A549 (cell line): Measurements from ENCODE around the gene EML4. TPM values are rescaled to one million over a fixed set of nuclear protein-coding genes. Genes with fewer than 3 reads are reported as not detected.

ENCODE experiments used
- ATAC-seq, 2 experiments: fragments of 200-7000 bp in 1 of 2; fragments of >200 bp in 1 of 2; cut with Nextera tagmentation in 1 of 2; cut with Tn5 transposase in 1 of 2; 3 replicates each; pipeline versions ENCODE4 v1.8.0 to v1.9.1; 2018 to 2020; ENCODE audit warnings: mild to moderate bottlenecking in 1 of 2, moderate library complexity in 1 of 2
- CTCF ChIA-PET: fragments of 300-600 bp; sonication (Branson Sonifier 250); formaldehyde crosslinking; extraction: SDS; loops from one replicate; lab custom pipeline; 2021; ENCODE audit warnings: antibody characterized with exemption, inconsistent platforms; lab: Yijun Ruan, JAX
- POLR2A ChIA-PET: fragments of 350-600 bp; formaldehyde crosslinking; extraction: SDS; loops from one replicate; lab custom pipeline; 2021; ENCODE audit warnings: antibody characterized with exemption, inconsistent platforms; lab: Yijun Ruan, JAX
- DNase-seq, 2 experiments: peaks; one replicate each; pipeline versions ENCODE4 v3.0.0 to v3.0.0-alpha.2; 2011 to 2016; ENCODE audit warnings: low read depth in 1 of 2, low spot score in 1 of 2
- FAIRE-seq: peaks from 2 replicates; lab custom pipeline; 2011; peaks lifted over from hg19 to GRCh38; lab: Jason Lieb, UNC
- H3K27ac ChIP-seq, 2 experiments: fragments of >200 bp; sonication (Bioruptor Twin); formaldehyde crosslinking; 3 replicates each; pipeline ENCODE4 v1.5.1; 2016 to 2017
- H3K4me1 ChIP-seq: fragments of >200 bp; sonication (Bioruptor Twin); formaldehyde crosslinking; 3 replicates; pipeline ENCODE4 v1.6.1; 2016
- H3K4me2 ChIP-seq: fragments of >200 bp; sonication (Bioruptor Twin); formaldehyde crosslinking; 3 replicates; pipeline ENCODE4 v1.6.1; 2016
- H3K4me3 ChIP-seq: fragments of >200 bp; sonication (Bioruptor Twin); formaldehyde crosslinking; 3 replicates; pipeline ENCODE4 v1.5.1; 2016
- H3K9me3 ChIP-seq: fragments of >200 bp; sonication (Bioruptor Twin); formaldehyde crosslinking; 3 replicates; pipeline ENCODE4 v1.6.1; 2016
- ATOH8 ChIP-seq: fragments of 250-450 bp; sonication (Bioruptor Pico); IDR thresholded peaks from 2 replicates; pipeline ENCODE4 v1.5.0; 2020; ENCODE audit warnings: low read depth, mild to moderate bottlenecking, moderate library complexity
- CBX2 ChIP-seq: fragments of 200-600 bp; sonication (generic); IDR thresholded peaks from 2 replicates; pipeline ENCODE4 v1.6.1; 2016; ENCODE audit warnings: low read depth, mild to moderate bottlenecking, borderline replicate concordance
- CBX8 ChIP-seq: fragments of 200-600 bp; sonication (generic); IDR thresholded peaks from 2 replicates; pipeline ENCODE4 v1.6.1; 2016
- CHD4 ChIP-seq: fragments of 200-600 bp; sonication (generic); IDR thresholded peaks from 2 replicates; pipeline ENCODE4 v1.6.1; 2016; ENCODE audit warnings: antibody characterized with exemption, mild to moderate bottlenecking, borderline replicate concordance
- EHMT2 ChIP-seq: fragments of 200-600 bp; sonication (generic); IDR thresholded peaks from 2 replicates; pipeline ENCODE4 v1.6.1; 2016; ENCODE audit warnings: antibody characterized with exemption, low read depth, mild to moderate bottlenecking, moderate library complexity
- FOSL2 ChIP-seq, 2 experiments: fragments of 450-650 bp in 1 of 2; fragments of >200 bp in 1 of 2; sonication (Bioruptor Twin) in 1 of 2; formaldehyde crosslinking; IDR thresholded peaks; 2 replicates each; pipeline versions ENCODE4 v1.5.0 to v1.6.1; 2016 to 2020; ENCODE audit warnings: mild to moderate bottlenecking in 1 of 2, moderate library complexity in 1 of 2
- HDAC2 ChIP-seq: fragments of 200-600 bp; sonication (generic); IDR thresholded peaks from 2 replicates; pipeline ENCODE4 v1.6.1; 2016
- HEYL ChIP-seq: fragments of 250-450 bp; sonication (Bioruptor Pico); IDR thresholded peaks from 2 replicates; pipeline ENCODE4 v1.8.0; 2021; ENCODE audit warnings: mild to moderate bottlenecking, moderate library complexity
- HOXB13 ChIP-seq: fragments of 250-450 bp; sonication (Bioruptor Pico); IDR thresholded peaks from 2 replicates; pipeline ENCODE4 v1.5.0; 2020; ENCODE audit warnings: low read depth, mild to moderate bottlenecking, moderate library complexity
- JUN ChIP-seq, 2 experiments: fragments of >200 bp; sonication (Bioruptor Twin); formaldehyde crosslinking; IDR thresholded peaks; 2 replicates in 1 of 2; 3 replicates in 1 of 2; pipeline ENCODE4 v1.6.1; 2016 to 2017
- JUNB ChIP-seq: fragments of >200 bp; sonication (Bioruptor Twin); formaldehyde crosslinking; IDR thresholded peaks from 2 replicates; pipeline ENCODE4 v1.6.1; 2016
- KDM5A ChIP-seq: fragments of 200-600 bp; sonication (generic); IDR thresholded peaks from 2 replicates; pipeline ENCODE4 v1.6.1; 2016; ENCODE audit warnings: antibody characterized with exemption, mild to moderate bottlenecking
- MAFK ChIP-seq: fragments of 450-650 bp; IDR thresholded peaks from 2 replicates; pipeline ENCODE4 v1.6.1; 2014; ENCODE audit not compliant: partially characterized antibody
- NPAS2 ChIP-seq: fragments of 250-450 bp; sonication (Bioruptor Pico); IDR thresholded peaks from 2 replicates; pipeline ENCODE4 v1.8.0; 2022; ENCODE audit warnings: mild to moderate bottlenecking, moderate library complexity, borderline replicate concordance
- PBX3 ChIP-seq: IDR thresholded peaks from 2 replicates; pipeline ENCODE4 v1.6.1; 2012
- POLR2AphosphoS2 ChIP-seq: conservative IDR thresholded peaks from 2 replicates; pipeline ENCODE4 v1.6.1; 2012; ENCODE audit warnings: low read length, improper control_type of control experiment, inconsistent platforms
- RFX5 ChIP-seq: fragments of 450-650 bp; IDR thresholded peaks from 2 replicates; pipeline ENCODE4 v1.7.1; 2014; ENCODE audit warnings: antibody characterized with exemption, mild to moderate bottlenecking, moderate library complexity
- SREBF2 ChIP-seq: fragments of 450-650 bp; IDR thresholded peaks from 2 replicates; pipeline ENCODE4 v1.6.1; 2014; ENCODE audit warnings: mild to moderate bottlenecking, moderate library complexity
- TFCP2L1 ChIP-seq: fragments of 250-450 bp; sonication (Bioruptor Pico); IDR thresholded peaks from 2 replicates; pipeline ENCODE4 v1.5.0; 2021; ENCODE audit warnings: mild to moderate bottlenecking
- USF2 ChIP-seq: fragments of 450-650 bp; IDR thresholded peaks from 2 replicates; pipeline ENCODE4 v1.6.1; 2014; ENCODE audit warnings: antibody characterized with exemption
- ZNF302 ChIP-seq: fragments of 250-450 bp; sonication (Bioruptor Pico); IDR thresholded peaks from 2 replicates; pipeline ENCODE4 v1.9.0; 2021; ENCODE audit warnings: inconsistent platforms, mild to moderate bottlenecking, moderate library complexity
- ZSCAN20 ChIP-seq: fragments of 250-450 bp; sonication (Bioruptor Pico); IDR thresholded peaks from 2 replicates; pipeline ENCODE4 v1.8.0; 2022; ENCODE audit warnings: mild to moderate bottlenecking, moderate library complexity
- WGBS: methylation state at CpG from one replicate; pipeline ENCODE4 v1.1.6; 2017; ENCODE audit errors: missing lambda C conversion rate; 5-methylcytosine and 5-hydroxymethylcytosine counted together
- polyA plus RNA-seq, 4 experiments: library from polyadenylated mRNA; depleted of rRNA in 3 of 4; stranded (reverse); fragments of >200 nt; fragmentation: RNase III in 1 of 4; extraction: RNeasy Plus Mini Kit Qiagen cat#74134 plus additional on column Dnase treatment in 1 of 4; gene quantifications; 2 replicates in 3 of 4; 3 replicates in 1 of 4; pipeline ENCODE4 v1.2.3, GENCODE V29; 2011 to 2017
- TF ChIP-seq, protein P1 (sequence below): fragments of >200 bp; sonication (Bioruptor Twin); formaldehyde crosslinking; IDR thresholded peaks from 3 replicates; pipeline ENCODE4 v1.5.1; 2016
- TF ChIP-seq, protein P2 (sequence below): IDR thresholded peaks from 2 replicates; pipeline ENCODE4 v1.6.1; 2012; ENCODE audit warnings: low read depth, borderline replicate concordance

Gene EML4
- polyA plus RNA-seq, 2 of the 4 experiments (the other 2 are of a cell fraction) = 34.6 to 130 TPM

- no peak for FAIRE-seq
- Histone ChIP-seq H3K4me2 (no peak overlapping the region), H3K27ac (no peak overlapping the region)
- TF ChIP-seq ZNF302 (CRISPR knock-in tag) (no peak), JUNB (no peak), HEYL (CRISPR knock-in tag) (no peak), NPAS2 (CRISPR knock-in tag) (no peak), USF2 (no peak), RFX5 (no peak), ZSCAN20 (CRISPR knock-in tag) (no peak)
- TF ChIP-seq, all 56 proteins: peak for 0
- ATAC-seq (no peak), DNase-seq (no peak)
- 88% methylated on average over 2 of the region's 2 CpGs for WGBS
- H3K9me3 ChIP-seq = no peaks in the 10 kb centered on the region
- H3K4me1 ChIP-seq = no peaks in the 10 kb centered on the region
- POLR2A ChIA-PET = no interaction called here
- H3K4me3 ChIP-seq = no peak overlapping the region
- CTCF ChIA-PET = interaction anchor here (1.0 kb wide), 1 partner anchor 32 kb away, joined by 3 read pairs; no protein-coding TSS in a partner anchor
Observed at GRCh38 chr2:42300527-42300926, 131.4 kb downstream of the EML4 start.

DNA sequence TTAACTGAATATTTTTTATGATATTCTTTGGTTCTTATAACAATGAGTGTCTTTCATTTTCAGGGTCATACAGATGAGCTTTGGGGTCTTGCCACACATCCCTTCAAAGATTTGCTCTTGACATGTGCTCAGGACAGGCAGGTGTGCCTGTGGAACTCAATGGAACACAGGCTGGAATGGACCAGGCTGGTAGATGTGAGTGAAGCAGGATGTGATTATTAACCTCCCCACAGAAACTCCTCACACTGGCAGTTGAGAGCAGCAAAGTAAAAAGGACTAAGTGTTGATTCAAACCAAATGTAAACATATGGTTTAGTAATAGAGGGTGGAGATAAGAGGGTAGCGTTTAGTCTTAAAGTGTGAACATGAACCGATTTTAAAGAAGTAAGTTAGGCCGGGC, 134.1 kb downstream of the EML4 start:
- ATAC-seq = no peak

DNA sequence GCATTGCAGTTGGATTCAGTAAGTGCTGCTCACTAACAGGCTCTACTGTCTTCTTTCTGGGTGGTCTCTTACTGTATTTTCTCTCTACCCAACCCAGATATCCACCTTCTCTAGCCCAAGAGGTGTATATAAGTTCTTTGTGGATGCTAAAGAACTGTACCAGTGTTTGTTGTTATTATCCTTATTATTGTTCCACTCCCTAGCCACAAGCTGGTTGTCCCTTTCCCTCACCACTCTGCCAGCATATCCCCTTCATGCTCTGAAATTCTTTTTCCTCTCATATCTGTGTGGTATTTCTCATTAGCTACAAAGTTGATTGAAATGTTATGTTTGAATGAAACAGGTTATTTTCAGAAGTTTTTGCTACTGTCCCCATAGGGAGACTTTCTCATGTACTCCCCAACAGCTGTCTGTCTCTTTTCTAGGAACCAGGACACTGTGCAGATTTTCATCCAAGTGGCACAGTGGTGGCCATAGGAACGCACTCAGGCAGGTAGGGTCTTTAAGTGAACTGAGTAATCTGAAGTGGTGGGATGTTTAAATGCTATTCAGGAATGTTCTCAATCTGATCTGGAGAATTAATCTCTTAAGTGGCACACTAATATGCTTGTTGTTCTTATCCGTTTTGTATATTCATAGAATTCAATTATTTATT, 135.0 kb downstream of the EML4 start:
- TF ChIP-seq CBX2 (no peak), JUN (IDR thresholded peaks at IDR 0.05) (no peak)
- TF ChIP-seq, all 56 proteins: peak for 0
- no peak for FAIRE-seq
- no peak for ATAC-seq
- no peak overlapping the region for H3K27ac ChIP-seq
- H3K4me2 ChIP-seq = no peak overlapping the region
- 94% methylated on average over 2 of the region's 2 CpGs for WGBS
- no peaks in the 10 kb centered on the region for H3K4me1 ChIP-seq
- H3K9me3 ChIP-seq = no peaks in the 10 kb centered on the region
- H3K4me3 ChIP-seq = no peak overlapping the region
- DNase-seq = no peak
- ChIA-PET POLR2A (no interaction called here), CTCF (interaction anchor here (0.9 to 1.3 kb wide), 2 partner anchors 24 to 451 kb away, joined by 3 to 5 read pairs; no protein-coding TSS in a partner anchor)

More for the DNA sequence above, 134.1 kb downstream of the EML4 start:
- Histone ChIP-seq H3K9me3 (no peaks in the 10 kb centered on the region), H3K4me2 (no peak overlapping the region), H3K4me3 (no peak overlapping the region), H3K27ac (no peak overlapping the region), H3K4me1 (no peaks in the 10 kb centered on the region)
- 79% methylated on average over 3 of the region's 3 CpGs for WGBS
- no peak for TF ChIP-seq CBX2
- no peak for TF ChIP-seq POLR2AphosphoS2
- TF ChIP-seq HDAC2 = no peak
- no peak for TF ChIP-seq HOXB13 (CRISPR knock-in tag)
- no peak for TF ChIP-seq MAFK
- DNase-seq (no peak), FAIRE-seq (peak; percentile 39)
- ChIA-PET CTCF (interaction anchor here (1.3 kb wide), 1 partner anchor 25 kb away, joined by 5 read pairs; no protein-coding TSS in a partner anchor), POLR2A (no interaction called here)

DNA sequence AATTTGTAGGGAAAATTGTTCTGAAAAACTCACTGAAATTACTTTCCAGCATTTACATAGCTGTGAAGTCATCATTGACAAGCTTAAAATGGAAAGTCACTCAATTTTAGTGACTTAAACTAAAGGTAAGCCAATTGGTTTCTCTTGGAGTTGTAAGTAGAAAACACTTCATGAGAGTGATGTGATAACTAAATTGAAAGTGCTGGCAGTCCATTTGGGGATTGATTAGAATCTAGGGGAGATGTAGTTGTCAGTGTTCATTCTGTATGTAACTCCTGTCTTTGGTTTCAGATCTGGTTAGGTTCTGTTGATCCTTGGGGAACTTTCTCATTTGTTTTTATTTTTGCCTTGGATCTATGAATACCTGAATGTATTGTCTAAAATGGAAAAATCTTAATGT, 138.0 kb downstream of the EML4 start:
- no peak for DNase-seq
- TF ChIP-seq CBX8 (no peak), TFCP2L1 (CRISPR knock-in tag) (no peak), SREBF2 (no peak), KDM5A (no peak), FOSL2 (IDR thresholded peaks at IDR 0.05) (no peak), FOSL2 (CRISPR knock-in tag; IDR thresholded peaks at IDR 0.05) (no peak), EHMT2 (no peak), CHD4 (no peak), JUN (IDR thresholded peaks at IDR 0.05) (no peak), HDAC2 (no peak), PBX3 (no peak), ZNF302 (CRISPR knock-in tag) (no peak), ATOH8 (CRISPR knock-in tag) (no peak)
- TF ChIP-seq, protein P1, sequence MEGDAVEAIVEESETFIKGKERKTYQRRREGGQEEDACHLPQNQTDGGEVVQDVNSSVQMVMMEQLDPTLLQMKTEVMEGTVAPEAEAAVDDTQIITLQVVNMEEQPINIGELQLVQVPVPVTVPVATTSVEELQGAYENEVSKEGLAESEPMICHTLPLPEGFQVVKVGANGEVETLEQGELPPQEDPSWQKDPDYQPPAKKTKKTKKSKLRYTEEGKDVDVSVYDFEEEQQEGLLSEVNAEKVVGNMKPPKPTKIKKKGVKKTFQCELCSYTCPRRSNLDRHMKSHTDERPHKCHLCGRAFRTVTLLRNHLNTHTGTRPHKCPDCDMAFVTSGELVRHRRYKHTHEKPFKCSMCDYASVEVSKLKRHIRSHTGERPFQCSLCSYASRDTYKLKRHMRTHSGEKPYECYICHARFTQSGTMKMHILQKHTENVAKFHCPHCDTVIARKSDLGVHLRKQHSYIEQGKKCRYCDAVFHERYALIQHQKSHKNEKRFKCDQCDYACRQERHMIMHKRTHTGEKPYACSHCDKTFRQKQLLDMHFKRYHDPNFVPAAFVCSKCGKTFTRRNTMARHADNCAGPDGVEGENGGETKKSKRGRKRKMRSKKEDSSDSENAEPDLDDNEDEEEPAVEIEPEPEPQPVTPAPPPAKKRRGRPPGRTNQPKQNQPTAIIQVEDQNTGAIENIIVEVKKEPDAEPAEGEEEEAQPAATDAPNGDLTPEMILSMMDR = no peak
- TF ChIP-seq, protein P2, sequence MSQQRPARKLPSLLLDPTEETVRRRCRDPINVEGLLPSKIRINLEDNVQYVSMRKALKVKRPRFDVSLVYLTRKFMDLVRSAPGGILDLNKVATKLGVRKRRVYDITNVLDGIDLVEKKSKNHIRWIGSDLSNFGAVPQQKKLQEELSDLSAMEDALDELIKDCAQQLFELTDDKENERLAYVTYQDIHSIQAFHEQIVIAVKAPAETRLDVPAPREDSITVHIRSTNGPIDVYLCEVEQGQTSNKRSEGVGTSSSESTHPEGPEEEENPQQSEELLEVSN = no peak
- no peak for ATAC-seq
- POLR2A ChIA-PET = no interaction called here
- H3K4me1 ChIP-seq = peaks cover 9% of the 10 kb centered on the region
- H3K27ac ChIP-seq = no peak overlapping the region
- H3K9me3 ChIP-seq = no peaks in the 10 kb centered on the region
- H3K4me2 ChIP-seq = no peak overlapping the region
- FAIRE-seq = no peak
- H3K4me3 ChIP-seq = no peak overlapping the region
- CTCF ChIA-PET = interaction anchor here (1.0 to 1.4 kb wide), 4 partner anchors 9 to 220 kb away, joined by 3 read pairs; no protein-coding TSS in a partner anchor
